HCEC 1CT (cell line): ENCODE measurements around the gene AGER.
"Not testable (repeated sequence)": the region's sequence is repeated elsewhere in the genome, so short reads cannot be mapped to it uniquely, and the experiment has no call there.

Experiments used
- DNase-seq: peaks from one replicate; pipeline ENCODE4 v3.0.0-alpha.2; 2017

Gene AGER

DNA sequence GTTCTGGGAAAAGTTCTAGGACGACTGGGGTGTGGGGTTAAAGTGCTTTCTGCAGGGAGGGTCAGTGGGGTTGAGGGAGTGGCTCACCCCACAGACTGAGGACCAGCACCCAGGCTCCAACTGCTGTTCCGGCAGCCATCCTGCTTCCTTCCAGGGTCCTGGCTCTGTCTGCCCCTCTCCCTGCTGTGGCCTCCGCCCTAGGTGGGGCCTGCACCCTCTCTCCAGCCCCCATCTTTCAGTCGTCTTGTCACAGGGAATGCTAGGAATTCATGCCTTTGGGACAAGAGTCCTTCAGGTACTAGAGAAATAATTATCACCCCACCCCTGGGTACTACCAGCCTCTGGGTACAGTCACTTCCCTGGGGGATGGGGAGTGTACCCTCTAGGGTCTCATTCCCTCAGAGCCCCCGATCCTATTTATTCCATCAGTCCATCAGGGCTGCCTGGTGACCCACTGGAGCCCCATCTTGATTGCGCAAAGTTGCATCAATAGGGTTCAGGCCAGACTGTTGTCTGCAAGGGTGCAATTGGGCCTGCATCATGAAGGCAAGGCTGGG is at the start of gene AGER:
Gene AGER (minus strand): TSS at position 170 of the 557 bp plus-strand sequence. CDS start 31 bp downstream, at position 139.
- DNase-seq = no peak

DNA sequence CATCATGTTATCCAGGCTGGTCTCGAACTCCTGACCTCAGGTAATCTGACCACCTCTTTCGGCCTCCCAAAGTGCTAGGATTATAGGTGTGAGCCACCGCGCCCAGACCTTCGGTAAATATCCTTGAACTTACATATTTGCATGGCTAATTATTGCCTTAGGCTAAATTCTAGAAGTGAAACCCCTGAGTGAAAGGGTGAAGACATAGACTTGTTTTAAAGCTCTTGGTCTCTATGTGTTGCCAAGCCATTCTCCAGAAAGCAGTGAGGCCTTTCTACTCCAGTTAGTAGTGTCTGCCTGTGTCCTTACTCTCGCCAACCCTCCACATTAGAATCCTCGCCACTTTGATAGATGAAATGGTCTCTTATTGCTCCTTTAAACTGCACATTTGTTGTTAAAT is 42.4 kb upstream of the AGER start:
- no peak for DNase-seq

DNA sequence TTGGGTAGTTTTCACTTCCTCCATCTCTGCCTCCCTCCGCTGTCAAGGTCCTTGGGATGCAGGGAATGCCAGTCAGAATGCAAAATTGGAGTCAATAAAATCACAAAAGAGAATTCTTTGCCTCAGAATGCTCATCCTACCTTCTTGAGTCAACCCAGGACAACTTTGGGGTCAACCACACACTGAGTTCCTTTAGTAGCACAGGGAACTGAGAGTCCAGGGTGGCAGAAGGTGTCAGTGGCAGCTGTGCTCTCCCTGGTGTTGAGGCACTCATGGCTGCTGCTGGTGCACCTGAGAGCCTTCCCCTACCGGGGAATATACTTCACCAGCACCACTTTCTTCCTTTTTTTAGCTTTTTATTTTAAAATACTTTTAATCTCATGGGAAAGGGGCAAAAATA is 40.6 kb upstream of the AGER start:
- no peak for DNase-seq

DNA sequence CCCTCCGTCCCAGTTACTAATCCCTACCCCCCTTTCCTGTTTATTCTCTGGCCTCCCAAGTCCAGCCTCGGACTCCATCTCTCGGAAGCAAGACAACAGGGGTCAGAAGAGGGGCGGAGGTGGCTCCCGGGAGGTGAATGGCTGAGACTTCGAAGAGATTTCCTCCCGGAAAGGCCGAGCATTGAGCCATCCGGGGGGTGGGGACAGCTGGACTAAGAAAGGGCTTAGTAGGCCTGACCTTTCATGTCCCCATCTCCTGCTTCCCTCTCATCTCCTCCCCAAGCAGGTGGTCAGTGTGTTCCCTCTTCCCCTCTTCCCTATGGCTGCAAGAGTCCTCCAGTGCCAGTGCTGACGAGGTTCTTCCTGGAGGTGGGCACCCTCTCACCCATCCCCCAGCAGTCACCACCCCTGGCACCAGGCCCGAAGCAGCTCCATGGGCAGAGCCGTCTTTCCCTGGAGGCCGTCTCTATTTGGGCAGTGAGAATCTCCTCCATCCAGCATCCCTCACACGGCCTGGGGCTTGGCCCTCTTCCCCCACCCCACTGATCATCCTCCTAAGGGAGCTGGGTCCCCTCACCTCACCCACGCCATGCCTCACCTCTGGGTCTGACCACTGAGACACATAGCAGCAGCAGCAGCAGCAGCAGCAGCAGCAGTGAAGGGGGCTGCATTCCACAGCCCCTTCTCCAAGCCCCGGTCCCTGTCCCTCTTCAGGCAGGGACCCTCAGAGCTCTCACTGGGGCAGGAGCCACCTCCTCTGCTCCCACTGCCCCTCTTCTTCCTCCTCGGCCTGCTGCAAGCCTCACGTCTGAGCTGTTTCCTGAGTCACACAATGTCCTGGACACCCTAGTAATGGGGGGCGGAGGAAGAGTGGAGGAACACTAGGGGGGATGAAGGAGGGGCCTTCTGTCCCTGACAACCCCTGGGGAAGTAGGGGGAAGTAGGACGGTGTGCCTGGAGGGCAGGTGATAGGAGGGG is 39.5 kb upstream of the AGER start, which contains the start of gene NOTCH4:
Gene NOTCH4 (minus strand): TSS at position 810 of the 978 bp plus-strand sequence. CDS start 139 bp downstream, at position 671.
- DNase-seq = no peak

DNA sequence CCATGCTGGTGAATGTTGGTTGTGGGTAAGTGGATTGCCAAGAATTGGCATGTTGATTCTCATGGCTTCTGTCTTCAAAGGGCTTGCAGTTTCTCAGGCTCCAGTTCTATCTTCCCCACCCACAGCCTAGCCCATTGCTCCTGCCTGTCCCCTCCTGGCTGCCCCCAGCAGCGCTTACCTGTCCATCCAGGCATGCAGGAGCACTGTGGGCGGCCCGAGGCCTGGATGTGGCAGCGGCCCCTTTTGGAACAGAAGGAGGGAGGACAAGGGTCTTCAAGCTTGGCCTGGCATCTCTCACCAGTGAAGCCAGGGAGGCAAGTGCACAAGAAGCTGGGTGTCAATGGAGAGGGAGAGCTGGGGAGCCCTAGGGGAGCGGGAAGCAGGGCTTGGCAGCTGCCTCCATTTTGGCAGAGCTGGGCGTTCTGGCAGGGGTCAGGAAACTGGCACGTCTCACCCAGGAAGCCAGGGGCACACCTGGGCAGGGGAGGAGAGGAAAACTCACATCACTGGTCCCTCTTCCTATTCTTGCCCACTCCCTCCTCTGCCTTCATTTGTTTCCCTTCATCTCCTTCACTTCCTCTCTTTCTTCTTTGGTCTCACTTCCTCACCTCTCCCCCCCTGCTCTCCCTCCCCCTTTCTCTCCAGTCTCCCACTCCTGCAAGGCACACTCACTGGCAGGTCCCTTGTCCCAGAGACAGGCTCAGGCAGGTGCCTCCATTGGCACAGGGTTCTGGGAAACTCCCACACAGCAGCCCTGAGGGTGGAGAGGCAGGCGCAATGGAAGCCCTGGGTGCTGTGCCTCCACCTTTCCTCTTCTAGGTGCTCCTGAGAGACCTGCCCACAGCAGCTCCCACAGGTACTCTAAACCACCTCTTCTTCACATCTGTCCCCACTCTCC is 38.5 kb upstream of the AGER start:
- DNase-seq = no peak

DNA sequence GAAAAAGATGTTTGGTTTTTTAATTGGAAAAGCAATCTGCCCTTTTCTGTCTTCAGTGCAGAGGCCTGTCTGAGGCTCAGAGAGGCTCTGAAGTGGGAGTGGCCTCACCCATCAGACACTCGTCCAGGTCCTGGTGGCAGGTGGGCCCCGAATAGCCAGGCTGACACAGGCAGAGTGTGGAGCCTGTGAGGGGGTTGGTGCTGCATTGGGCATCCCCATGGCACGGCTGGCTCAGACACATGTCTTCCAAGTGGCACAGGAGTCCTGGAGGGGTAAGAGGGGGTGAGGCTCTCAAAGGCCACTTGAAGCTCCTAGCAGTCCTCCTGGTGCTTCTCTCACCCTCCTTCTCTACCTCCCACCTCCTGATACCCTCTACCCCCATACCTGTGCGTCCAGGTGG is 36.0 kb upstream of the AGER start:
- no peak for DNase-seq

DNA sequence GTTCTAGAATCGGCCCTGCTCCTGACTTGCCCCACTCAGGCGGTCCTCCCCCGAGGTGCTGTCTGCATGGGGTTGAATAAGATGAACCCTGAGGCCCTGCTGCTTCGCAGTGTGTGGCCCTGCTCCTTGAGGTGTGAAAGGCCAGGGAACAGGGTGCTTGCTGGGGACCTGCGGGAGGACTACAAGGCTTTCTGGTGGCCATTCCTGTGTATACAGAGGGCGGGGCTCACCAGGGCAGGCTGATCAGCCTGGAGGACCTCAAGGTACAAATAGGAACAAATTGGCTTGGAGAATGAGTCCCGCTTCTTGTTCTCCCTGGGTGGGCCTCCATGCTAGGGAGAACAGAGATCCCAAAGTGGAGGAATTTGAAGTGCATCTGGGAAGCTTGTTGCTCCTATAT is 34.1 kb upstream of the AGER start:
- DNase-seq = no peak

DNA sequence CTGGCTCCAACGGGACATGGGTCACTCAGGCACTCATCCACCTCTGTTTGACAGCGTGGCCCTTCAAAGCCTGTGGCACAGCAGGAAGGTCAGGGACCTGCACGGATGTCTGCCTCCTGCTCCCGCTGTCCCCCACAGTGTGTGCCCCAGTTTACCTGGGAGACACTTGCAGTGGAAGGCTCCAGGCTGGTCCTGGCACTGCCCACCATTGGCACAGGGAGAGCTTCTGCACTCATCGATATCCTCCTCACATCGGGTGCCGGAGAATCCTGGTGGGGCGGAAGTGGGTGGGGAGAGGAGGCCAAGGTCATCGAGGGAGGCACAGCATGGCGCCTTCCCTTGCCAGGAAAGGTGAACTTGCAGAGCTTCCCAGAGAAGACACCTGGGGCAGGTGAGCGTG is 32.9 kb upstream of the AGER start:
- DNase-seq = no peak

DNA sequence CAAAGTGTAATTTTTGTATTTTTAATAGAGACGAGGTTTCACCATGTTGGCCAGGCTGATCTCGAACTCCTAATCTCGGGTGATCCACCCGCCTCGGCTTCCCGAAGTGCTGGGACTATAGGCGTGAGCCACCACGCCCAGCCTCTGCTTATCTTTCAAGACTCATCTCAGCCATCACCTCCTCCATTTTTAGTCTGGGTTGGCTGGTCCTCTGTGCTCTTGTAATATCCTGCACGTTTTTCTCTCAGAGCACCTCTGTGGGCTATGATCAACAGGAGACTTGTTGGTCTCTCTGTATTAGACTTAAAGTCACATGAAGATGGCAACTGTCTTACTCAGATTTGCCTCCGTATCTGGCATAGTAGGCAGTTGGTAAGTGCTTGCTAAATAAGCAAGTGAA is 32.2 kb upstream of the AGER start:
- no peak for DNase-seq

DNA sequence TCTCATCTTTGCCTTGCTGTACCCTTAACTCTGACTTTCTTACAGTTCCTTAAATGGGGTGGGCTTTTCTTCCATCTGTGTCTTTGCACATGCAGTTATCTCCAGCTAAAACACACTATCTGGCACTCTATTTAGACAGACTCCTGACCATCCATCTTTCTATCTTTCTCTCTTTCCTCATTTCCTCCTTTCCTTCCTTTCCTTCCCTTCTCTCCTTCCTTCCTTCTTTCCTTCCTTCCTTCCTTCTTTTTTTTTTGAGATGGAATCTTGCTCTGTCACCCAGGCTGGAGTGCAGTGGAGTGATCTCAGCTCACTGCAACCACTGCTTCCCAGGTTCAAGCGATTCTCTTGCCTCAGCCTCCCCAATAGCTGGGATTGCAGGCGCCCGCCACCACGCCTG is 31.6 kb upstream of the AGER start:
- no peak for DNase-seq

DNA sequence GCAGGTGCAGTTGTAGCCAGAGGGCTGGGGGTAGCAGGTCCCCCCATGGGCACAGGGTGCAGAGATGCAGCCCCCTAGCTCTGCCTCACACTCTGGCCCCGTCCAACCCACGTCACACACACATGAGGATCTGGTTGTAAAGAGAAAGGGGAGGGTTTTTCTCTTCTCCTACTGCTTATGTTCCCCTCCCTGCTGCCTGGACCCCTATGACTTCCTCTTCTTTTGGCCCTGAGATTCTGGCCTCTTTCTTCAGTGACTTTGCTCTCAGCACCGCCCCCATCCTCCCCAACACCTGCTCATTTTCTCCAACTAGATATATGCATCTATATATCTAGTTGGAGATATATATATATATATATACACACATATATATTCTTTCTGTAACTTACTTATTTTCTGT is 30.1 kb upstream of the AGER start:
- DNase-seq = no peak

DNA sequence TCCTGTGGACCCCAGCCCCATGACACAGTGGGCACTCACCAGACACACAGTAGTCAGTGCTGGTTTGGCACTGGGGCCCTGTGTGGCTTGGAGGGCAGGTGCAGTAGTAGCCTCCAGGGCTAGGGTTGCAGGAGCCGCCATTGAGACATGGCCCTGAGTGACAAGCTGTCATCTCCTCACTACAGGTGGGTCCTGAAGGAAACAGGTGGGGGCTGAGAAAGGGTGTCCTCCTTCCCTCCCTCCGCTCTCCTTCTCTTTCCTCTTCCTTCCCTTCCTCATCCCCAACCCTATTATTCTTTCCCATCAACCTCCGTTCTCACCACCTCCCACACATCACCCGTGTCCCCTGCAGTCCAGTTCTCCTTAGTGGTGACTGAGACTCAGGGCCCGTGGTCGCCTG is 29.6 kb upstream of the AGER start:
- DNase-seq = no peak

DNA sequence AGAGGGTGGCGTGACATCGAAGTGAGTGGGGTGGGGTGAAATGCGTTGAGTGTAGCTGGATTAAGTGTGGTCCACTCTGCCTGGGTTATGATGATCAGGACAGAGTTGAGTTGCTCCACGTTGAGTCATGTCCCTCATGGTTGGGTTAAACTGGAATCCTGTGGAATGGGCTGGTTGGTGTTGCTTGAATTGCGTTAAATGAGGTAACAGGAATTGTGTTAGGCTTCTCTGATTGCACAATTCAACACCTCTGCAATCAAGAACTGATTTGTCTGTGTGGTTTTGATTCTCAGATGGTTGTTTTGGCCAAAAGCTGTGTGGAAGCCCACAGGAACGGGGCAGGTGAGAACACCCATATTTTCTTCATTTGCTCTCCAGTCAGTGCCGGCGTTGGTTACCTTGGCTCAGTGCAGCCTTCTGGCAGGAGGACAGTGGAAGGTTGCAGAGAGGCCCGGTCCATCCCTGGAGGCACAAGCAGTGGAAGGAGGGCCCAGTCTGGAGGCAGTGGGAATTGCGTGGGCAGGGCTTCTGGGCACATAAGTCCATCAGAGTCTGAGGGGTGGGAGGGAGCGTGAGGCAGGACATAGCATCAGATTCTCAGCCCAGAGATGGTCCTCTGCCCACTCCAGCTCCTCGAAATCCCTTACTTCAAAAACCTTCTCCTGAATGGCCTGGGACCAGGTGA is 28.2 kb upstream of the AGER start:
- DNase-seq = no peak

DNA sequence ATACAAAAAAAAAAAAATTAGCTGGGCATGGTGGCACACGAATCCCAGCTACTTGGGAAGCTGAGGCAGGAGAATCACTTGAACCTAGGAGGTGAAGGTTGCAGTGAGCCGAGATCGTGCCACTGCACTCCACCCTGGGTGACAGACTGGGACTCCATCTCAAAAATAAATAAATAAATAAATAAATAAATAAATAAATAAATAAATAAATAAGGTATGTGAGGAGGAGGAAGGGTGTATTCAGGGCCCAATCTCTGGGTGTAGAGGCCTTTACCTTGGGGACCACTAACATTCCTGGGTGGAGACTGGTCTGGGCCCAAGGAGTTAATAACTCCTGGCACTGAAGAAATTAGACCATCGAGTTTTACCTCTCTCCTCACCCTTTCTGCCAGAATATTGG is 27.4 kb upstream of the AGER start:
- not testable (repeated sequence) for DNase-seq

DNA sequence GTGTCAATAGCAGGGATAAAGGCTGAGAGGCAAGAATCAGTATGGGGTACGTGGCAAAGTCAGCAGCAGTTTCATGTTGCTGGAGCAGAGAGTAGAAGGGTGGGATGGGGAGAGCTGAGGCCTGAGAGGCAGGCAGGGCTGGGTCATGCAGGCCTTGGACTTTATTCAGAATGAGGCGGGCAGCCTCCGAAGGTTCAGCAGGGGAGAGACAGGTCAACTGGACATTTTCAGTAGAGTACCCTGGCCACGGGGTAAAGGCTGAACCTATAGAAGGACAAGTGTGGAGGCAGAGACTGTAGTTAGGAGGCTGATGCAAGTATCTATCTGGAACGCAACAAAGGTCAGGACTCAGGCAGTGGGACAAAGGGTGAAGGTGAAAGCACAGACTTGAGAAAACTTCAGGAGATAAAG is 26.1 kb upstream of the AGER start:
- no peak for DNase-seq

DNA sequence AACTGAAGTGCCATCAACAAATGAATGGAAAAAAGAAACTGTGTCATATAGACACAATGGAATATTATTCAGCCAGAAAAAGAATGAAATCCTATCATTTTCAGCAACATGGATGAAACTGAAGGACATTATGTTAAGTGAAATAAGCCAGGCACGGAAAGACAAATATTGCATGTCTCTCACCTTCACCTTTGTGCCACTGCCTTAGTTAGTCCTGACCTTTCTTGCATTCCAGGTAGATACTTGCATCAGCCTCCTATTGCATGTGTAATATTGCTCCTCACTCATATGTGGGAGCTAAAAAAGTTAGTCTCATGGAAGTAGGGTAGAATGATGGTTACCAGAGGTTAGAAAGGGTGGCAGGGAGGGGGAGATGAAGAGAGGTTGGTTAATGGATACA is 24.9 kb upstream of the AGER start:
- no peak for DNase-seq

DNA sequence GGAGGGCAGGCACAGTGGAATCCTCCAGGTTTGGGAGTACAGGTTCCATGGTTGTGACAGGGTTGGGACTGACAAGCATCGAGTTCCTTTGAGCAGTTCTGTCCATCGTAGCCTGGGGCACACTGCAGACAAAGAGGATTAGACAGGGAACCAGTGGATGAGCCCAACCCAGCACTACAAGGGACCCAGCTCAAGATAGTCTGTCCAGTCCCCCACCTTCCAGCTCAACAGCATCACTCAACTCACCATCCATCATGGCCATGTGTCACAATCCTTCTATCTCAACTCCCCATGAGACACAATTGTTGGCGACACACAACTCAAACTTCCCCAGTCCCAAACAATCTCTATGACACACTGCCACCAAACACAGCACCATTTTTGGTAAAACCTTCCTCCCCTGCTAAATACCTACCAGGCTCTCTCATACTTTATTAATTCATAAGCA is 20.2 kb upstream of the AGER start:
- no peak for DNase-seq

DNA sequence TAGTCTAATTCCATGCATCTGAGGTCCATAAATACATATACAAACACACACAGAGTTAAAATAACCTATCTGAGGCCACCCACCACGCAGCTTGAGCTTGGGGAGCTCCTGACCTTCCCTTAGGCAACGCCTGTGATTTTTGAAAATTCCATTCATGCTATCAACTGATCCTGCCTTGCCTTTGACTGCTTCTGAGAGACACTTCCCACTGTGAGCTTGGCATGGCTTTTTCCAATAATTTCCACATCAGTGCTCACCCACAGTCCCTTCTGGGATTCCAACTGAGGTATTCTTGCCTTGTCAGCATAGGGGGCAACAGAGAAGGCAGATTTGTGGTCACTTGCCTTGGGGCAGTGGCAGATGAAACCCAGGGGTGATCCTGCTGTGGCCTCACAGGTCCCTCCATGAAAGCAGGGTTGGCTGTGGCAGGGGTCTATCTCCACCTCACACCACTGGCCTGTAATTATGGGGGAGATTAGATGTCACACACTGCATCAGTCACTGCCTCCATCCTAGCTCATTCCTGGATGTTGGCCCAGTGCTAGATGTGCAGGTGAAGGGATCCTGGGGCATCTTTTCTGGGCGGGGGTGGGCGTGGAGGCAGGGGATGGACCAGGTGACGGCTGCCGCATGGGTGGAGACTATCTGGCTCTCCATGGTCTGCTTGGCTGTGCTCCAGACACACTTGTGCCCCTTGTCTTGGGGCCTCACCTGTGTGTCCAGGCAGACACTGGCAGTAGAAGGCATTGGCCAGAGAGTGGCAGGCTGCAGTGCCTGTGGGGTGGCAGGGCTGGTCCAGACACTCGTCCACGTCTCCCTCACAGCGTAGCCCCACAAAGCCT is 19.6 kb upstream of the AGER start:
- no peak for DNase-seq

DNA sequence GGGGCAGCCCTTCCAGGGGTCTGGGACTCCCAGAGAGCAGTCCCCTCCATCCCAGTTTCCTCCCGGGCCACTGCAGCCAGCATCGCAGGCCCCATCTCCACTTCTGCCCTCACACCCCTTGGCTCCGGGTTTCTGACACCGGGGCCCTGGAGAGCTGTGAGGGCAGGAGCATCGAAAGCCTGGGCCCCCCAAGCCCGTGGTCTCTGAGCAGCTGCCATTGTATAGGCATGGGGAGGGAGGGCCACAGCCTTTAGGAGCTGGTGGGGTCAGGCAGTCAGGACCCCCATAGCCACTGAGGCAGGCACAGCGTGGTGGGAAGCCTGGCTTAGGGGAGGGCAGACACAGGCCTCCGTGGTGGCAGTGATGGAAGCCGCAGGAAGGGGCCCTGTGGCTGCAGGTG is 18.1 kb upstream of the AGER start:
- no peak for DNase-seq

DNA sequence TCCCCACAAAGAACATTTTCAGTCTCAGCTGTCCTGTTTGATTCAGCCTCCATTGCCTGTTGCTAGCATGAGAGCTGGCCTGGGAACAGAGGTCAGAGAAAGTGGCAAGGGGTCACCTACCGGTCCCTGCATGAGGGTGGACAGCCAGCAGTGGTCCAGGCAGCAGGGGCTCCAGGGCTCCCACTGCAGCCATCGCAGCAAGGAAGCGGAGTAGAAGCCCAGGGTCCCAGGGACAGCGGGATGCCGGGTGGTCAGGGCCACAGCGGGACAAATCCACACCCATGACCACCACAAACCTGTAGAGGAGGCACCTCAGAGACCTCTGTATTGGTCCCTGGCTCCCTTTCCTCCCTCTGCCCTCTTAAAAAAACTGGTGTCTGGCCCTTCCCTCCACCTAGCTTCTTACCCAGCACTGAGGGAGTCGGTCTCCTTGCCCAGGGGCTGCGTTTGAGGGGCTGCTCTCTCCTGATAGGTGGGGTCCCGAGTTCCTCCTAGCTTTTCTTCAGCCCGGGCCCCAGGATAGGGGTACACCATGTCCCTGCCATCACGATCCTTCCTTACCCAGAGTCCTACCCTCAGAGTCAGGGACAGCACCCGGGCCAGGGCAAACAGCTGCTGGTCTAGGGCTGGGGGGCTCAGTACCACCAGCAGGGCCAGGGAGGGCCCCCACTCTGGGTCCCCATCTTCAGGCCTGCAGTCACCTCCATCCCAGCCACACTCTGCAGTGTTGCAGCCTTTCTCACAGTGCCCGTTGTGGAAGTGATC is 16.8 kb upstream of the AGER start:
- DNase-seq = no peak

DNA sequence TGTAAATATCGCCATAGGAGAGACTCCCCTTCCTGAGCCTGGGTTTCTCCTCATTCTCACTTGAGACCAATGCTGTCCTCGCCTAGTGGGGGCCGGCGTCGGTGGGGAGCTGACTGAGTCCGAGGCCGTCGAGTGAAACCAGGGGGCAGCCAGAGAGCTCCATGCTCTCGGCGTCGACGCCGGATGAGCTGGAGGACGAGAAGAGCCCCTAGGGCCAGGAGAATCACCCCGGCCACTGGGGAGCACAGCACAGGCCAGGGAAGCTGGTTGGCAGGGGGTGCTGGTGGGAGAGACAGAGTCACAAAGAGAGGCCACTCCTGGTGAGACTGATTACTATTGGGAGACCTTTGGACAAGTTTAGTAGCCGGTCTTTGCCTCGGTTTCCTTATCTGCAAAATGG is 14.8 kb upstream of the AGER start:
- DNase-seq = no peak
